ENCODE measurements around the gene MRFAP1. TPM values are rescaled to one million over a fixed set of nuclear protein-coding genes. Genes with fewer than 3 reads are reported as not detected.

MRFAP1 gene
- total and polyA plus RNA-seq, 2 of the 4 experiments (the other 2 are of a cell fraction): 65.4 to 268 TPM

GRCh38 chr4:6627832-6628231 is 12.7 kb upstream of the MRFAP1 start:
- Histone ChIP-seq H2AFZ (replicated peaks; ENCODE audit: low read length, poor library complexity) (no peak overlapping the region), H3K14ac (replicated peaks; ENCODE audit: low read depth, low read length) (no peak overlapping the region), H3K9me1 (ENCODE audit: insufficient read depth, low read length) (no peaks in the 10 kb centered on the region), H3K23ac (ENCODE audit: low read depth, low read length) (no peak overlapping the region), H4K91ac (ENCODE audit: insufficient read depth, low read depth, low read length) (no peak overlapping the region), H4K5ac (ENCODE audit: low read depth, low read length) (no peak overlapping the region), H3K56ac (ENCODE audit: extremely low read depth, insufficient read depth, low read length) (no peak overlapping the region), H3K9ac (ENCODE audit: low read depth, low read length) (no peak overlapping the region), H2BK5ac (ENCODE audit: low read depth, low read length, poor library complexity, severe bottlenecking) (no peak overlapping the region), H3K18ac (ENCODE audit: low read depth, low read length) (no peak overlapping the region), H3K4me1 (ENCODE audit: control insufficient read depth, insufficient read depth, low read length) (no peaks in the 10 kb centered on the region), H3K27ac (ENCODE audit: insufficient read depth, low read length) (no peak overlapping the region), H3K9me3 (ENCODE audit: control insufficient read depth, insufficient read depth, low read length) (no peaks in the 10 kb centered on the region), H2AK5ac (ENCODE audit: low read depth, low read length) (no peak overlapping the region), H2AK9ac (replicated peaks; ENCODE audit: low read depth, low read length, poor library complexity) (no peak overlapping the region), H2BK15ac (ENCODE audit: low read depth, low read length) (no peak overlapping the region), H3K4me3 (ENCODE audit: insufficient read depth, low read depth, low read length) (no peak overlapping the region), H3K36me3 (ENCODE audit: control insufficient read depth, insufficient read depth, low read length) (no peaks in the 10 kb centered on the region), H2BK120ac (ENCODE audit: low read depth, low read length) (no peak overlapping the region), H2BK20ac (ENCODE audit: low read depth, low read length) (no peak overlapping the region), H4K20me1 (ENCODE audit: insufficient read depth, low read length) (no peaks in the 10 kb centered on the region), H3K27me3 (ENCODE audit: control insufficient read depth, insufficient read depth, low read length) (no peaks in the 10 kb centered on the region), H3K4ac (ENCODE audit: low read depth, low read length) (no peak overlapping the region), H4K8ac (ENCODE audit: low read depth in 2 of 2, low read length in 2 of 2) (no peak overlapping the region), H3K4me2 (ENCODE audit: low read depth, low read length) (no peak overlapping the region), H3K79me1 (ENCODE audit: low read depth in 1 of 2, low read length in 2 of 2) (no peaks in the 10 kb centered on the region)
- ATAC-seq (ENCODE audit: low read depth) (no peak), DNase-seq (no peak)
- intact Hi-C loops (cut with micrococcal nuclease): no loop called here
- POLR2A ChIA-PET (ENCODE audit: unreplicated experiment): no interaction called here
- no peak for TF ChIP-seq USF2 (IDR thresholded peaks at IDR 0.05; ENCODE audit: low read depth, low read length)
- TF ChIP-seq CTCF (conservative IDR thresholded peaks at IDR 0.05; ENCODE audit: low read depth, low read length): no peak
- no peak for TF ChIP-seq BHLHE40 (IDR thresholded peaks at IDR 0.05; ENCODE audit: low read depth, low read length)
- TF ChIP-seq RAD21 (IDR thresholded peaks at IDR 0.05; ENCODE audit: low read length): no peak
- TF ChIP-seq CEBPB (IDR thresholded peaks at IDR 0.05; ENCODE audit: low read depth, low read length): no peak
- no peak for TF ChIP-seq RCOR1 (IDR thresholded peaks at IDR 0.05; ENCODE audit: insufficient replicate concordance, low read length)
- TF ChIP-seq MXI1 (IDR thresholded peaks at IDR 0.05; ENCODE audit: borderline replicate concordance, low read depth, low read length): no peak
- no peak for TF ChIP-seq SMC3 (IDR thresholded peaks at IDR 0.05; ENCODE audit: low read depth, low read length)
- no peak for TF ChIP-seq NFE2L2 (IDR thresholded peaks at IDR 0.05; ENCODE audit: low read depth, low read length)
- no peak for TF ChIP-seq ELK1 (IDR thresholded peaks at IDR 0.05; ENCODE audit: borderline replicate concordance, low read depth, low read length)
- no peak for TF ChIP-seq FOS (IDR thresholded peaks at IDR 0.05; ENCODE audit: low read depth, low read length)
- TF ChIP-seq CHD1 (IDR thresholded peaks at IDR 0.05; ENCODE audit: low read depth, low read length): no peak
- no TSS peak for BruUV-seq (replicated peaks)
- CTCF ChIA-PET: no interaction called here
- dilution Hi-C loops (cut with HindIII; ENCODE audit: low sequenced_read_pairs, unreplicated experiment): no loop called here
- in situ Hi-C loops (cut with MboI; ENCODE audit: low sequenced_read_pairs): no loop called here
- 100% methylated on average over 1 of the region's 3 CpGs; no CpG with 5 or more reads in 1 of the 2 experiments for WGBS, 2 experiments (ENCODE audit: extremely low coverage in 2 of 2, insufficient read length in 1 of 2)
